Measurements from ENCODE around the gene SGSM2.

DNA sequence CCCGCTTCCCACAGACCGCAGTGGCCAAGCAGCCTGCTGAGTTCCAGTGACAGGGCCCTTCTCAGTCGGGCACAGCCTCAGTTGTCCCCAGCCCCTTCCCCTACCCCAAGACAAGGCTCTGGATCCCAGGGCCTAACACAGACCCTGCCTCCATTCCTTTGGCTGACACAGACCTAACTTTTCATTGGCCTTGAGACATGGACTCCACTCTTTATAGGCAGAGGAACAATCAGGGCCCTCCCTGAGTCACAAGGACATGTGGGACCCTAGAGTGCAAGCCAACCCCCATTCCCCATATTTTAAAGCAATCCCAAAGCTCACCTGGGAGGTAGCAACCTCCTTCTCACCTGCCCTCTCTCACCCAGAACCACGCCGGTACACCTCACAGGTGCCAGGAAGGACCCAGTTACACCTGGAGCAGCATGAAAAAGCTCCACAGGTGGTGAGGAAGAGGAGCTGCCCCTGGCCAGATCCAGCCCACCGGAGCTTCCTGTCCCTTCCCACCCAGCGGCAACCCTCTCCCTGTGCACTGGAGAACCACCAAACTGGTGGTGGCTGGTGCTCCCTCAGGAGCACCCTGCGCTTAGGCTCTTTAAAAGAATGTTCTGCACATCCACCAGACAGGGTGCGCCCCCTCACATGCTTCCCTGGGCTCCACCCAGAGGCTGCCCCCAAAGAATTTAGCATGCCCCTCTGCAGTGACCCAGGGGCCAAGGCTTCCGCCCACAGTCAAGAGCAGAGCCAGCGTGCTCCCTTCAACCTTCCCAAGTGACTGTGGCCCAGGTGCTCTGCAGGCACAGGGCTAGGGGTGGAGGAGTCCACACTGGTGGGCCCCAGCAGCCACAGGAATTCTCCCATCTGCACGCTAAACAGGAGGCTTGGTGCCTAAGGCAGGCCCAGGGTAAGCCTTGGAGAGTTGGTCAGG lies 60.2 kb downstream of the SGSM2 start:
- TF ChIP-seq GABPA (IDR thresholded peaks at IDR 0.05; ENCODE audit: borderline replicate concordance, insufficient read depth, low read length) (no peak), TEAD4 (IDR thresholded peaks at IDR 0.05; ENCODE audit: low read depth, low read length) (no peak), KDM1A (IDR thresholded peaks at IDR 0.05; ENCODE audit: borderline replicate concordance, low read length) (no peak), EZH2 (IDR thresholded peaks at IDR 0.05; ENCODE audit: low read depth, low read length, severe bottlenecking) (no peak)
- TF ChIP-seq, protein P1, sequence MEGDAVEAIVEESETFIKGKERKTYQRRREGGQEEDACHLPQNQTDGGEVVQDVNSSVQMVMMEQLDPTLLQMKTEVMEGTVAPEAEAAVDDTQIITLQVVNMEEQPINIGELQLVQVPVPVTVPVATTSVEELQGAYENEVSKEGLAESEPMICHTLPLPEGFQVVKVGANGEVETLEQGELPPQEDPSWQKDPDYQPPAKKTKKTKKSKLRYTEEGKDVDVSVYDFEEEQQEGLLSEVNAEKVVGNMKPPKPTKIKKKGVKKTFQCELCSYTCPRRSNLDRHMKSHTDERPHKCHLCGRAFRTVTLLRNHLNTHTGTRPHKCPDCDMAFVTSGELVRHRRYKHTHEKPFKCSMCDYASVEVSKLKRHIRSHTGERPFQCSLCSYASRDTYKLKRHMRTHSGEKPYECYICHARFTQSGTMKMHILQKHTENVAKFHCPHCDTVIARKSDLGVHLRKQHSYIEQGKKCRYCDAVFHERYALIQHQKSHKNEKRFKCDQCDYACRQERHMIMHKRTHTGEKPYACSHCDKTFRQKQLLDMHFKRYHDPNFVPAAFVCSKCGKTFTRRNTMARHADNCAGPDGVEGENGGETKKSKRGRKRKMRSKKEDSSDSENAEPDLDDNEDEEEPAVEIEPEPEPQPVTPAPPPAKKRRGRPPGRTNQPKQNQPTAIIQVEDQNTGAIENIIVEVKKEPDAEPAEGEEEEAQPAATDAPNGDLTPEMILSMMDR (IDR thresholded peaks at IDR 0.05; ENCODE audit: control extremely low read depth in 1 of 3, insufficient read depth in 1 of 3, low read depth in 1 of 3, low read length in 3 of 3), result no peak

Measured in H1 (cell line).